Kidney epithelial cell (primary cell): ENCODE measurements around the gene ABHD12. TPM values are rescaled to one million over a fixed set of nuclear protein-coding genes. Genes with fewer than 3 reads are reported as not detected.
A peak's percentile ranks its signal among the peaks of the same experiment; 100 is the strongest.

Experiments used
- DNase-seq: peaks from one replicate; pipeline ENCODE4 v3.0.0-alpha.2; 2010; ENCODE audit warnings: low read depth
- H3K27me3 ChIP-seq: 2 replicates; pipeline ENCODE4 v1.6.0; 2011; ENCODE audit warnings: low read length; ENCODE audit not compliant: control insufficient read depth, insufficient read depth
- H3K36me3 ChIP-seq: 2 replicates; pipeline ENCODE4 v1.5.1; 2011; ENCODE audit warnings: low read length; ENCODE audit not compliant: control insufficient read depth, insufficient read depth
- H3K4me3 ChIP-seq: 2 replicates; pipeline ENCODE4 v1.5.1; 2011; ENCODE audit warnings: low read depth, mild to moderate bottlenecking, control low read depth, low read length
- total RNA-seq: library from RNA; depleted of rRNA; stranded (reverse); fragments of >200 nt; gene quantifications from 2 replicates; pipeline ENCODE4 v1.2.3, GENCODE V29; 2015
- TF ChIP-seq, protein P1 (sequence below): IDR thresholded peaks from 2 replicates; pipeline ENCODE4 v1.5.1; 2011; ENCODE audit warnings: mild to moderate bottlenecking, moderate library complexity, low read length, control low read depth, inconsistent platforms; ENCODE audit not compliant: insufficient read depth, poor library complexity, severe bottlenecking

ABHD12 gene
- total RNA-seq, 1 donor from 2014 or later = 75.1 TPM

DNA sequence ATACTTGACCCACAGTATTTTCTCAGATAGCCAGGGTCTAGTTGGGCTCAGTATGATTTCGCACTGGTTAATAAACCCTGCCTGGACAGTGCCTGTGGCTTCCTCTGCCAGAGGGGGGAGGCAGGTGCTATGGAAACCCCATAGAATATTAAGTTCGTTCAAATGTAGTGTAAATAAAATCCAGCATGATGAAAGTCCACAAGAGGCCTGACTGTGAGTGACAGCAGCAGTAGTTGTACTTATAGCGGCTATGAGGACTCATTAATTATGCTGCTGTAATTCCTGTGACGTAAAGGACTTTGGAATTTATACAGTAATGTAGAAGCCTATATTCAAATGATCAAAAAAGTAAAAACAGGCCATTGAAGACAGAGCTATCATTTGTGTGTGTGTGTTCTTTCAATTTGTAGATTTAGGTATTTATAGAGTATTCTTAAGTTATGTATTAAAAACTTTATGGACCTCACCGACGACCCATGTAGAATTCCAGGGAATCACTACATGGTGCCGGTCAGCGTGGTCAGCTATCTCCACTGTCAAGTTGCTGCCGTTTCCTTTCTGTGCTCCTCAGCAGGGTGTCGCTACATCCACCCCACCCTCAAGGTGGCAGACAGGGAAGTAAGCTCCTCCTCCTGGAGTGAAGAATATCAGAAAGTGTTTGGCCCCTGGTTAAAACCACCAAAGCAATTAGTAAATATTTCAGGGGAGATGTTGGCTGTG is 132.7 kb downstream of the ABHD12 start:
- Histone ChIP-seq H3K4me3 (no peak overlapping the region), H3K36me3 (peaks cover 1% of the 10 kb centered on the region), H3K27me3 (no peaks in the 10 kb centered on the region)
- TF ChIP-seq, protein P1, sequence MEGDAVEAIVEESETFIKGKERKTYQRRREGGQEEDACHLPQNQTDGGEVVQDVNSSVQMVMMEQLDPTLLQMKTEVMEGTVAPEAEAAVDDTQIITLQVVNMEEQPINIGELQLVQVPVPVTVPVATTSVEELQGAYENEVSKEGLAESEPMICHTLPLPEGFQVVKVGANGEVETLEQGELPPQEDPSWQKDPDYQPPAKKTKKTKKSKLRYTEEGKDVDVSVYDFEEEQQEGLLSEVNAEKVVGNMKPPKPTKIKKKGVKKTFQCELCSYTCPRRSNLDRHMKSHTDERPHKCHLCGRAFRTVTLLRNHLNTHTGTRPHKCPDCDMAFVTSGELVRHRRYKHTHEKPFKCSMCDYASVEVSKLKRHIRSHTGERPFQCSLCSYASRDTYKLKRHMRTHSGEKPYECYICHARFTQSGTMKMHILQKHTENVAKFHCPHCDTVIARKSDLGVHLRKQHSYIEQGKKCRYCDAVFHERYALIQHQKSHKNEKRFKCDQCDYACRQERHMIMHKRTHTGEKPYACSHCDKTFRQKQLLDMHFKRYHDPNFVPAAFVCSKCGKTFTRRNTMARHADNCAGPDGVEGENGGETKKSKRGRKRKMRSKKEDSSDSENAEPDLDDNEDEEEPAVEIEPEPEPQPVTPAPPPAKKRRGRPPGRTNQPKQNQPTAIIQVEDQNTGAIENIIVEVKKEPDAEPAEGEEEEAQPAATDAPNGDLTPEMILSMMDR = no peak
- no peak for DNase-seq

DNA sequence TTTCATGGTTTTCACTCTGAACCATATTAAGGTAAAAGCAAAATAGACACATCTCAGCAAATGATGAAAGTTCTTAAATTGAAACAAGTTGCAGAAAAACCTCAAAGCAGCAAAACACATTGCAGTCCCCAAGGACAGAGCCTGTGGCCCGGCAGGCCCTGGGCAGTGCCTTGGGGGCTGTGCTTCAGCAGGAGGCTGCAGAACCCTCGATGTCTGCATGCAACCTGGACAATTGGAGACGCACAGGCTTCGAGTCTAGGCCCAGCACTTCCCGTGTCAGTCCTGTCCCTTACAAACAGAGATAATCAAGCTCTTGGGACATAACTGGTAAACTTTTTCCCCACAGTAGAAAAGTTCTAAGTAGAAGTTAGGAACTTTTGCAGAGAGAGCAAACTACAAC is 133.5 kb downstream of the ABHD12 start:
- DNase-seq = no peak
- H3K27me3 ChIP-seq = no peaks in the 10 kb centered on the region
- peaks cover 1% of the 10 kb centered on the region for H3K36me3 ChIP-seq
- TF ChIP-seq, protein P1 = no peak
- H3K4me3 ChIP-seq = no peak overlapping the region

DNA sequence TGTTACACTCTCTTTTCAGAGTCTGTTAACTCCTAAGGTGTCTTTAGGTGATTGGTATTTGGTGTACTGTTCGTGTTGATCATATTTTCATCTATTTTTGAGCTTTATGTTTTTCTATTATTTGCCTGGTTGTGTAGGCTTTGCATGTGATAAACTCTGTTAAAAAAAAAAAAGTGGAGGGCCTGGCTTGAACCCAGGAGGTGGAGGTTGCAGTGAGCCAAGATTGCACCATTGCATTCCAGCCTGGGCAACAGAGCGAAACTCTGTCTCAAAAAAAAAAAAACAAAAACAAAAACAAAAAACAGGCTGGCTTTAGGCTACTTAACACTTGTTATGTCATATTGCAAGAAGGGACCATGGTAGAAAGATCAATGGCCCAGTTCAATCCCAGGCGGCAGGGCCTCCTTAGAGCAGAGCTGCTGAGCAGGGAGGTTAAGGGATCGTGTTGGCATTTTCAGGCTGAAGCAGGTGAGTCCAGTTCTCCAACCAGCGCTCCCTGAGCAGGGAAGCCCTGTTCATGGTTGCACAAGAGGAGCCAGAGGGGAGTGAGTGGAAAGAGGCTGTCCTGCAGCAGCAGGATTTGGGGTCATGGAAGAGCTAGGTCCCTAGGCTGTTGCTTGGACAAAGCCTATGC is 134.3 kb downstream of the ABHD12 start:
- Histone ChIP-seq H3K27me3 (no peaks in the 10 kb centered on the region), H3K4me3 (no peak overlapping the region), H3K36me3 (peaks cover 1% of the 10 kb centered on the region)
- DNase-seq = no peak
- TF ChIP-seq, protein P1 = no peak

DNA sequence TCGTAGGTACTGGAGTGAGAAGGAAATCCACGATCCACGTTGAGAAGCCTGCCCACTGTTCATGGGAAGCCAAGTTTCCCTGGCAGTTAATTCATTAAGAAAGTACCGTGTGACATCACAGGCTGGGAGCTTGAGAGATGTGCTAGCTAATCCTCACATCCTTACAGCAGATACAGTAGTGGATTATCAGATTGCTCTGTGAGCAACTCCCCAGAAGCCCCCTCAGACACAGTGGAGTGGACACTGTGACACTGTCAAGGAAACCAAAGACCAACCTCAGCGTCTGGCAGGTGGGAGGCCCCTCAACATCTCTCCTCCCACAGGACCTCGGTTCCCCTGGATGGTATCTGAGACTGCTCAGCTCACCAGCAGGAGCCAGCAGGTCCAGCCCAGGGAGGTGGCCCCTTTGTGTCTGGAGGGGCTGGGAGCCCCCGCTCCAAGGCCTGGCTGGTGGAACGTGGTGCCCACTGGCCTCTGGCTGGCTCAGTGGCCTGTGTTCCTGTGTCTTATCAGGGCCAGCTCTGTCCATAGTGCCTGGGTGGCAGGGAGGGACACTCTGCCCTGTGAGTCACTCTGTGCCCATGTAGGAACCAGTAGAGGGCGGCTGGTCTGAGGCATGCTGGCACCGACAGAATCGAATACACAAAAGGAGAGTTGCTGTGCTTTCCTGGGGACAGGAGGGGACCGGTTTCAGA is 135.5 kb downstream of the ABHD12 start:
- TF ChIP-seq, protein P1 = peak; percentile 23
- Histone ChIP-seq H3K36me3 (no peaks in the 10 kb centered on the region), H3K27me3 (no peaks in the 10 kb centered on the region), H3K4me3 (no peak overlapping the region)
- no peak for DNase-seq

DNA sequence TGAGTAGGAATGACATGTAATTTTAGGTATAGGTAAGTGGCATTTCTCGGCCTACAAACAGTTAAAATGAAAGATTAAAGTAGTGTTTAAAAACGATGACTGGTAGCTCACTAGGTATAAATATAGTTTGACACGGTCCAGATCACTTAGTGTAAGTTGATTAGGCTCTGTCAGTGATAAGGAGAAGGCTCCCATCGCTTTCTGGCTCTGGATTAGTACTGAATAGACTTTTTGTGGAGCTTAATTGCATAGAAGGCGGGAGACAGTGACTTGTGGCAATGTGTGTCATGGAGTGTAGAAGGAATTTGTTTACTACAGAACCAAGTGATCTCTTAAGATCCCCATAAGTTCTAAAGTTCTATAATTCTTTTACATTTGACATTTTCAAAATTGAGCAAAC is 136.1 kb downstream of the ABHD12 start:
- TF ChIP-seq, protein P1 = no peak
- Histone ChIP-seq H3K4me3 (no peak overlapping the region), H3K27me3 (no peaks in the 10 kb centered on the region), H3K36me3 (no peaks in the 10 kb centered on the region)
- no peak for DNase-seq
